GM21360 (cell line): ENCODE data around the gene NR2E1.

Source experiments
- ATAC-seq: cut with Tn5 transposase; IDR thresholded peaks from one replicate; pipeline ENCODE4 v1.9.1; 2021; ENCODE audit warnings: mild to moderate bottlenecking, moderate library complexity; ENCODE audit not compliant: unreplicated experiment

NR2E1 gene

GRCh38 chr6:108152446-108152845, 13.4 kb upstream of the NR2E1 start:
- ATAC-seq = no peak

- ATAC-seq = no peak
These were observed 9.5 kb upstream of the NR2E1 start for GRCh38 chr6:108156180-108156937.

GRCh38 chr6:108156938-108157233, 8.9 kb upstream of the NR2E1 start:
- no peak for ATAC-seq

GRCh38 chr6:108157234-108157980, 8.4 kb upstream of the NR2E1 start:
- ATAC-seq = no peak

- ATAC-seq = no peak
These were observed 7.8 kb upstream of the NR2E1 start for GRCh38 chr6:108157981-108158525.

- no peak for ATAC-seq
These were observed 5.8 kb upstream of the NR2E1 start for GRCh38 chr6:108159981-108160380.

GRCh38 chr6:108161724-108162282, 4.0 kb upstream of the NR2E1 start:
- no peak for ATAC-seq

- ATAC-seq = no peak
These were observed 2.6 kb upstream of the NR2E1 start for GRCh38 chr6:108163267-108163643.

- ATAC-seq = no peak
These were observed 1.9 kb upstream of the NR2E1 start for GRCh38 chr6:108163644-108164542.

- no peak for ATAC-seq
These were observed 1.3 kb upstream of the NR2E1 start for GRCh38 chr6:108164543-108164814.

- no peak for ATAC-seq
These were observed 761 bp upstream of the NR2E1 start for GRCh38 chr6:108164815-108165706.

GRCh38 chr6:108166664-108167448, 1.0 kb downstream of the NR2E1 start:
- no peak for ATAC-seq

- no peak for ATAC-seq
These were observed 1.7 kb downstream of the NR2E1 start for GRCh38 chr6:108167449-108168089.

- no peak for ATAC-seq
These were observed 2.3 kb downstream of the NR2E1 start for GRCh38 chr6:108168090-108168463.

- ATAC-seq = no peak
These were observed 3.0 kb downstream of the NR2E1 start for GRCh38 chr6:108168501-108169463.

GRCh38 chr6:108169464-108170331, 3.9 kb downstream of the NR2E1 start:
- ATAC-seq = no peak
